HG03342 (cell line): ENCODE results near the gene RMND1.
"Not testable (repeated sequence)": the region's sequence is repeated elsewhere in the genome, so short reads cannot be mapped to it uniquely, and the experiment has no call there.

Experiments
- ATAC-seq: cut with Tn5 transposase; IDR thresholded peaks from one replicate; pipeline ENCODE4 v1.9.1; 2021; ENCODE audit warnings: mild to moderate bottlenecking, moderate library complexity; ENCODE audit not compliant: unreplicated experiment

Gene RMND1

DNA sequence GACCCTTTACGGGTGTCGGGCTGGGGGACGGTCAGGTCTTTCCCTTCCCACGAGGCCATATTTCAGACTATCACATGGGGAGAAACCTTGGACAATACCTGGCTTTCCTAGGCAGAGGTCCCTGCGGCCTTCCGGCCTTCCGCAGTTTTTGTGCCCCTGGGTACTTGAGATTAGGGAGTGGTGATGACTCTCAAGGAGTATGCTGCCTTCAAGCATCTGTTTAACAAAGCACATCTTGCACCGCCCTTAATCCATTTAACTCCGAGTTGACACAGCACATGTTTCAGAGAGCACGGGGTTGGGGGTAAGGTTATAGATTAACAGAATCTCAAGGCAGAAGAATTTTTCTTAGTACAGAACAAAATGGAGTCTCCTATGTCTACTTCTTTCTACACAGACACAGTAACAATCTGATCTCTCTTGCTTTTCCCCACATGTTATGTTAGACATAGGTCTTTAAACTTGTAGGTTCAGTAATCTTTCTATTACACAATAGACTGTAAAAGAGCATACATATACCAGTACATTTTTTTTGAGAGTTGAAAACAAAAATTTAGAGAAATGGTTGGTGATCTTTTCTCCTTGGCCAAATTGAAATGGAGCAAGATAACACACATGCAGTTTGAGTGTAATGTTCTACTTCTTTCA, 3.9 kb upstream of the RMND1 start:
- not testable (repeated sequence) for ATAC-seq

DNA sequence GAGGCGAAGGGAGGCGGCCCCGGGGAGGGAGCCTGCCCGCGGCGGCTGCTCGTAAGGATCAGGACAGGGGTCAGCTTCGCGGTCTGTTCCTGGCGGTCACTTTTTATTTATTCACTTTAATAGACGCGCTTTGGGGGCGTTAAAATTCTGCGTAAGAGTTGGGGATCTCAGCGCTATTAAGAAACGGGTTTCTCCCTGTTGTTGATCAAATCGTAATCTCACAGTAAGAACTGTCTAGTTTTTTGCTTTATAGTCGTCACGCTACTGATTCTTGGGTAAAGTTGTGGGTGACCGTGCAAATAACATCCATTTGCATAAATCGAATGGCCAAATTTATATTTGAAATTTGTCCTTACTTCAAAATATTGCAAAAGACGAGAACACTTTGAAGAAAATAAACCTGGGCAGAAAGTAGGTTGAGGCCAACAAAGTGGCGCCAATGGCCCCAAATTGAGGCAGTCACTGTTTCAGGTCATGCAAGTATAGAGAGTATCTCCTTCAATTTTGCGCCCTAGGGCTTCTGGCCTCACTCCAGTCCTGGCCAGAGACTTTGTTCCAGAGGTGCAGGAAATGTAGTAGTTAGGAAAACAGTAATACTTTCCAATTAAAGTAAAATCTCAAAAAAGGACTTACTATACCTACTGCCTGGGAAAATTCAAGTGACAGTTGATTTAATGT, 963 bp upstream of the RMND1 start:
- no peak for ATAC-seq

DNA sequence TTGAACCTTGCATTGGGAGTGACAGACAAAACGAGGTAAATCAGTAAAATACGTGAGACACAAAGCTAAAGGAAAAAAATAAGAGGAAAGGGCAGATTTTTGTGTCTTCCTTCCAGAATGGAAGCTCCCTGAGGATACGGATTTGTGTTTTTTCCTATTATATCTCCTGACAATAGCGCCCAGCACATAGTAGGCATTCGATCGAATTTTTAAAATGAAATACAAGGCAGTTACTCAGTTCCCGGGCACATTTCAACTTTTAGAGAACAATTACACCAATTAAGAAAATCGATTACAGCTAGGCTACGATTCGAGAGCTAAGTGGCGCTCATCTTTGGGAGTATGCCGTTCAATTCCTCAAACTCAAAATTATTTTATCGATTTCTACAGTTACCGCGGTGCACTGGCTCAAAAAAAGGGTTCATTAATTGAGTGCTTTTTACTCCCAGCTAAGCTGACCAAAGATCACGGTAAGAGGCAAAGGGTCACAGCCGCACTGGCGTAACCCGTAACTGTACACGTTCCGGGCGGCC, 443 bp downstream of the RMND1 start:
- ATAC-seq, result no peak

DNA sequence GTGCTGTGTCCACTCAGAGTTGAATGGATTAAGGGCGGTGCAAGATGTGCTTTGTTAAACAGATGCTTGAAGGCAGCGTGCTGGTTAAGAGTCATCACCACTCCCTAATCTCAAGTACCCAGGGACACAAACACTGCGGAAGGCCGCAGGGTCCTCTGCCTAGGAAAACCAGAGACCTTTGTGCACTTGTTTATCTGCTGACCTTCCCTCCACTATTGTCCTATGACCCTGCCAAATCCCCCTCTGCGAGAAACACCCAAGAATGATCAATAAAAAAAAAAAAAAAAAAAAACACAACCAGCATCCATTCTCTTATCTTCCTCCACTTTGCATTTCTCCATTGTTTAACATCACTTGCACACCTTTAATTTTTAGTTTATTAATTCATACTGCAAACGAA, 998 bp downstream of the RMND1 start:
- not testable (repeated sequence) for ATAC-seq

DNA sequence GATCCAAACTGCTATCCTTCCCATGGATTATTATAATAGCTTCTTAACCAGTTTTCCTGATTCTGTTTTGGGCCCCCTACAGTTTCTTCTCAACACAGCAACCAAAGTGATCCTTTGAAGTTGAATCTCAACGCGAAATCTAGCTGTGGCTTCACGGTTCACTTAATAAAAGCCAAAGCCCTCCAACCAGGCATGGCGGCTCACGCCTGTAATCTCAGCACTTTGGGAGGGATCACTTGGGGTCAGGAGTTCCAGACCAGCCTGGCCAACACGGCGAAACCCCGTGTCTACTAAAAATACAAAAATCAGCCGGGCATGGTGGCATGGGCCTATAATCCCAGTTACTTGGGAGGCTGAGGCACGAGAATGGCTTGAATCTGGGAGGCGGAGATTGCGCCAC, 3.3 kb downstream of the RMND1 start:
- no peak for ATAC-seq

DNA sequence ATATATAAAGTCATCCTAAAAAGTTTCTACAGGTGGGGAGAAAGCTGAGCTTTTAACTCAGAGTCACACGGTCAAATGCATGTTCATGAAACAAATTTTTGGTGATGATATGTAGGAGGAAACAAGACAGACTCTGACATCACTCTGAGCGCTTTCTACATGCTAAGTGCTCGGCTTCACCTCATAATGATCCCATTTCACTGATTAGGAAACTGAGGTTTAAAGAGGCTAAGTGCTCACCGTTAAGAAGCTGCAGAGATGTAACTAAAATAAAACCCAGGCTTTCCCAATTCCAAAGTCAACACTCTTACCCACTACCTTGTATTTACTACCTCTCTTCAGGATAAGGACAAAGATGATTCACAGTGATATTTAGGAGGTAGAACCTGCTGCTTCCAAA, 4.7 kb downstream of the RMND1 start:
- no peak for ATAC-seq

DNA sequence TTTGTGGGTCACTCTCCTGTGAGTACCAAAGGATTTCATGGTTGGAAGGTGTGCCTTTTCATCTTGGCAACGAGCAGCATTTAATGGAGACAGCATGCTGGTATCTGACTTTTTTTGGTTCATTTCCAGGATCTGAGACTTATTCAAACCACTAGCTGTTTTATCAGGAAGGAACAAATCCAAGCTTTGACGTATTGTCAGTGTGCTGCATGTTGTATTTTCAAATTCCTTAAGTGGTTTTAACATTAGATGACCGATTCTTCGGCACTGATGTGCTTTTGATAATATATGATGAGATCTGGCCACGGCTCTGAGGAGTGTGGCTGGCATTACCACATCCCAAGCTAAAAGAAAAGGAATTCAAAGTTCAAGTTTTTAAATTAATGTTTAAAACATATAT, 6.4 kb downstream of the RMND1 start:
- no peak for ATAC-seq

DNA sequence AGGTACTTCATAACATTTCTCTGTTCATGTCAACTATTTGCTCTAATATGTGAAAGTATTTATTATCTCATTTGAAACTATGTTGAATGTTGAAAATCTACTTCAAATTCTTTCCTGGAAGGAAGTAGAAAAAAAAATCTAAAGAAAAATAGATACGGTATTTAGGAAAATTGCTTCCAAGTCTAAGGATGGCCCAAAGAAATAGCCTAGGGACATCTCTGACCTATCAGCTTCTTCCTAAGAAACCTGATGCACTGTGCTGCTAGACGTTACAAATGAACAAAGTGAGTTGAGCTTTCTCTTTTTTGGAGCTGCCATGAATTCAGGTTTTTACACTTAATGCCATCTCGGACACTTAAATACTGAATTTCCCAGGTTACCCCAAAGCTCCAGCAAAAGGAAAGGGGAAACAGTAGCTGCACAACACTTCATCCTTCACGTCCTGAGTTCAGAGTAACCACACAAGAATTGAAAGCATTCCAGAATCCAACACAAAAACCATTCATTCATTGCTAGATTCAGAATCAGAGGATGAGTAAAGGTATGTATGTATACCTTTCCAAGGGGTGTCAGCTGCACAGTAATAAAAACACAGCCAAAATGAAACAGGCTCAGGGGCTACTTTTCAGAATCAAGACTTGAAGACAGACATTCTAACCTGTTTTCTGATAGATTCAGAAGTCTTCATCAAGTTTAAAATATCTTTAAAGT, 7.9 kb downstream of the RMND1 start:
- ATAC-seq, result no peak

DNA sequence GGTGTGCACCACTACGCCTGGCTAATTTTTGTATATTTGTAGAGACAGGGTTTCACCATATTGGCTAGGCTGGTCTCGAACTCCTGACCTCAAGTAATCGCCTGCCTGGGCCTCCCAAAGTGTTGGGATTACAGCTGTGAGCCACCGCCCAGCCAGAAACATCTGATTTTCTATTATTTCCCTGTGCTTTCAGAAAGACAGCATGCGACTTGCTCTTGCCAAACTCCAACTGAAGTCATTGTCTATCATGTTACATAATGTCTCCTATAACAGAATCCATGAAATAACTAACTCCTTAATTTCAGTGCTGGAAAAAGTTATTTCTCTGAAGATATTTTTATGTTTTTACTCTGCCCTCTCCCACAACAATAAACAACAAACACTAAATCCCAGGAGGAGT, 8.5 kb downstream of the RMND1 start:
- no peak for ATAC-seq

DNA sequence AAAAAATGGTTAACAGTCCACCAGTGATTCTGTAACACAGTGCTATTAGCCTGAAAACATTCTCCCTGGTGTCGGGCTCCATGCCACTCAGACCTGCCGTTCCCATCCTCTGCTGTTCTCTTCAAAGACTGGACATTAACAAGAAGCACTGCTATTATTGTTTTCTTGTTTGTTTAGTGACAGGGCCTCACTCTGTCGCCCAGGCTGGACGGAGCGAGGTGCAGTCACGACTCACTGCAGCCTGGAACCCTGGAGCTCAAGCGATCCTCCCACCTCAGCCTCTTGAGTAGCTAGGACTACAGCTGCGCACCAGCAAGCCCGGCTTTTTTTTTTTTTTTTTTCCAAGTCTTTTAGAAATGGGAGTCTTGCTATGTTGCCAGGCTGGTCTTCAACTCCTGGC, 9.6 kb downstream of the RMND1 start:
- ATAC-seq, result no peak

DNA sequence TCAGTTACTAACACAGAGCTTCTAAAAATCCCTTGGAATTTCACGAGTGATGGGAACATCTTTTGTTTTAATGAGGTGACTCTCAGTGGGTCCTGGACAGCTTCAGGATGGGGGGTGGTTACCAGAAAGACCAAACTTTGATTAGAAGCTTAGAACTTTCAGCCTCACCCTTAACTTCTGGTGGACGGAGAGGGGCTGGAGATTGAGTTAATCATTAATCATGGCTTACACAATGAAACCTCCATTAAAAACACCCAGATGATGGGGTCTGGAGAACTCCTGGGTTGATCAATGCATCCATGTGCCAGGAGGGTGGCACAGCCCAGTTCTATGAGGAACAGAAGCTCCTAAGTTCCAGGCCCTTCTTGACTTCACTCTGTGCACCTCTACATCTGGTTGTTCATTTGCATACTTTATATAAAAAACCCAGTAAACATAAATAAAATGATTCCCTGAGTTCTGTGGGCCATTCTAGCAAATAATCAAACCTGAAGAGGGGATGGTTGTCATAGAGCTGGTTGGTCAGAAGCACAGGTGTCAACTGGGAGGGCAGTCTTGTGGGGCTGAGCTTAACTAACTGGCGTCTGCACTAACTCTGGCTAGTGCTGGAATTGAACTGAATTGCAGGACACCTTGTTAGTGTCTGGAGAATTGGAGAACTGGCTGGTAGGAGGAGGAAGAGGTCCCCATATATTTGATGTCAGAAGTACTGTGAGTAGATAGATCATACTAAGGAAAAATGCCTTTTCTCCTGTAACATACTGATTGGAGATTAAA, 10.3 kb downstream of the RMND1 start:
- ATAC-seq, result no peak

DNA sequence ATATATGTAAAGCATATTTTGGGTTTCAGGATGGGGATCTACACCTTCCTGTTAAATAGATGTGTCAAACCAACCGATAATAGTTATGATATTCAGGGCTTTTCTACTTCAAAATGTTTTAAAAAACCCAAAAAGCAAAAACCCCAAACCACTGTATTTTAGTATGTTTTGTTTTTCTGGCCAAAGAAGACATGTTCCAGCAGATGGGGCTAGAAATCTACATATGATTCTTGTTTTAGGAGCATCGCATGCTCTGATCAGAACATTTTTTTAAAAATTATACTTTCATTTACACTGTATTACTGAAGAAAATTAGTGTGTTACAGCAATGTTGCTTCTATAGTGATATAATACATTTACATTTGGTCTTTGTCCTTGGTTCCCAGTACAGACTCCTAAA, 11.0 kb downstream of the RMND1 start:
- peak; percentile 56 for ATAC-seq

DNA sequence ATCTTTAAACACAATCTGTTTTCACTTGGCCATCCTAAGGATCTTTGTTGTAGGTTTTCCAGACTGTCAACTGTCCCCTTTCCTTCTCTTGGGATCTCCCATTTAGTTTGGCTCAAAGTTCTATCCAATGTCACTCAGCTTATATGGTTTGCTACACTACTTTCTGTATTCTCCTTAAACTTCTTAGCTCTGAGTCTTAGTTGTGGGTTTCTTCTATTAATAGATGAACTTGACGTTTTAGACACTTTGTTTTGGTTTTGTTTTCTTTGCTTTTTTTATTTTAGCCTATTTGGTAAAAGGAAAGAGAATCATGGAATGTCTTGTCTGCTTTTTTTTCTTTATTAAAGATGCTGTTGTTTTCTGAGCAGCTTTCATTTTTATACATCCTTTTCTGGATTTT, 11.4 kb downstream of the RMND1 start:
- ATAC-seq, result peak; percentile 76

DNA sequence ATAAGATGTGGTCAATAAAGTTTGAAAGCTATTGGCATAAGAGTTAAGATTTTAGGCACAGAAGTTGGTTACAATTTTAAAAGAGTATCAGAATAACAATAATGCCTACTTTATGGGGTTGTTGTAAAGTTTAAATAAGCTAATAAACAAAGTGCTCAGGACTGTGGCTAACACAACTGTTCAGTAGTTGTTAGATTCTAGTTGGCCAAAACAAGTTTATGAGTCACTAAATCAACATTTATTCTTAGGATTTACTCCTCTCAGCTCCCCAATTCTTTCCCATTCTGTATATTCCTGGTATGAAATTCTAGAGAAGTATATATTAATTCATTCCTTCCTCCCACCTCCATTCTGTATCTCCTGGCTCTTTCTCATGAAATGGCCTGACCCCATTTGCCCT, 14.5 kb downstream of the RMND1 start:
- no peak for ATAC-seq

DNA sequence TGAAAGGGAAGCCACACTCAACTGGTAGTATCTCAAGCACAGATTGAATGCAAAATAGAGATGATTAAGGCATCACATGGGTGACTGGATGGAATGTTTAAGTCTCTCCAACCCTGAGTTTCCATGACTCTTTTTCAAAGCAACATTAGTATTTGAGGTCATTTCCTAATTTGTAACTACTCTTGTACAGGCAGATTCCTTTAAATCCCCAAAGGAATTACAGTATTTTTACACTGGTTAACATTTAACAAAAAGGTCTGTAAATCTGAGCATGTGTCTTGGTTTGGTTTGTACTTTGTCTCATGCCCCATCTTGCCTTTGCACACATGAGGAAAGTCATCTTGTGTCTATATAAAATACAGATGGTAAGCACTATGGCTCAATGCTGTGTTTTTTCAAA, 15.1 kb downstream of the RMND1 start:
- no peak for ATAC-seq

DNA sequence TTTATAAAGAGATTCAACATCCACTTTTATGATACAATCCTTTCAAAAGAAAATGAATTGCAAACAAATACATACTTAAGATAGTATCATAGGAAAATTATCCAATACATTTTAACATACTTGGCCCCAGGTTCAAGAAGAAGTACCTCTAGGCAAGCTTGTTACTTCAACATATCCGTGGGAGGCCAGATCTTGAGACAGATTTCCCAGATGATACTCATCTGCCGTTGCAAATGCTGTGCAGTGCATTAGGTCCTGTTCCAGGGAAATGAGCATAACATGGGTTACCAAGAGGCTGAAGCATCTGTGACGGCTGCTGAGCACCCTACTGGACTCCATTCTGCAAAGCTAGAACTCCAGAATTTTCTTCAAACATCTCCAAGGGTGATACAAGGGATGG, 15.6 kb downstream of the RMND1 start:
- no peak for ATAC-seq

DNA sequence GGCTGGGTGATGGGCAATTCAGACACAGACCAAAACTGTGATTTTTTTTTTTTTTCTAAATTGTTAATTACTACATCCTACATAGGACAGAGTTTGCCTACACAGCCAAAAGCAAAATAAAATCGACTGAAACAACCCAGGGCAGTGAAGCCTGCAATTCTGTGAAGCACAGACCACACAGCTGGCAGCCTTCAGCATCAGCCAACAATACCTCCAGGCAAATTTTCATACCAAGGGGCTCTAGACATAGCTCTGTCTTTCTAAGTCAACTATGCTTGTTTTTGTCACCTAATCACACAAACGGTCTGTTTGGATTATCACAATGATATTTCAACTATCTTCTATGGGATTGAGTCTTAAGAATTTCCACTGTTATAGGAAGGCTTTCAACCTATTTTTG, 17.6 kb downstream of the RMND1 start:
- ATAC-seq, result peak; percentile 47

DNA sequence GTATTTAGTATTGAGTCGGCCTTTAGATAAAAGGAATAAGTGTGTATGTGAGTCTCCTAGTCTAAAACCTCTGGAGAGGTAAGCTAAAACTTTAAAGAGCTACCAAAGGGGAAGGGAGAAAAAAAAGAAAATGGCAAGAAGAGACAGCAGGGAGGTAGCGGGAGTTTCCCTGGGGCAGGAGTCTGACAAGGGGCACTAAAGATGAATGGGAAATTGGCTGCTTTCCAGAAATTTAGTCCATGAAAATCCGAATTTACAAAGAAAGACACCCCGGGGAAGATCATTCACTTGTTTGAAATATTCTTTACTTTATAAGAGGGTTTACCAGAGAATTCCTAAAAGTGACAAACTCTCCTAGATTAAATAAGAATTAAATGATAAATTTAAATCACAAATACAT, 19.3 kb downstream of the RMND1 start:
- no peak for ATAC-seq

DNA sequence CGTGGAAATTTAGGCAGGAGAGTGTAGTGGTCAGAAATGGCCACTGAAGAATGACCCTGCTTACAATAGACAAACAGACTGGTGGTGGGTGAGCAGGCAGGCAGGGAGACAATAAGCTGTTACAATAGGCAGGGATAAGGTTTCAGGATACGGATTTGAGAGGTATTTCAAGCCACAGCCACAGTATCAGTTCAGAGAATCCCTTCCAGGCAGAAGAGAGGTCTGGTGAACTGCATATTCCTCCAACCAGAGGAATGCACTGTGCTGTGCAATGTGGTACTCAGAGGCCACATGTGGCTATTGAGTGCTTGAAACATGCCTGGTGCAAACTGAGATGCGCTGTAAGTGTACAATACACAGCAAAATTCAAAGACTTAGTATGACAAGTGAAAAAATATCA, 20.6 kb downstream of the RMND1 start:
- no peak for ATAC-seq

DNA sequence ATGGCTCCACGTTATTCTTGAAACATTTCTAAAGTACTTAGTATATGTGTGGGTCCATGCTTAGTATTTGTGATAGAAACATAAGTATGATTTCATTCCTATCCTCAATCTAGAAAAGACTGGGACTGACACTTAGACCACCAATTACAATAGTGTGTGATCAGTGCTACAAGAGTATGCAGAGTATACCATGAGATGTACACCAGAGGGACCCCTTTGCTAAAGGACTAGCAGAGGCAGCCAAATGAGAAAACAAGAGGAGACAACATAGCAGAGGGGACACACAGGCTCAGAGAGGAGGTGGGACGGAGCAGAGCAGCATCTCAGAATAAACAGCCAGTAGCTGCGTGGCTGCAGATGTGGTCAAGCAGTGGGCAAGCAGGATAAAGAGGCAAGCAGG, 21.0 kb downstream of the RMND1 start:
- ATAC-seq, result no peak

DNA sequence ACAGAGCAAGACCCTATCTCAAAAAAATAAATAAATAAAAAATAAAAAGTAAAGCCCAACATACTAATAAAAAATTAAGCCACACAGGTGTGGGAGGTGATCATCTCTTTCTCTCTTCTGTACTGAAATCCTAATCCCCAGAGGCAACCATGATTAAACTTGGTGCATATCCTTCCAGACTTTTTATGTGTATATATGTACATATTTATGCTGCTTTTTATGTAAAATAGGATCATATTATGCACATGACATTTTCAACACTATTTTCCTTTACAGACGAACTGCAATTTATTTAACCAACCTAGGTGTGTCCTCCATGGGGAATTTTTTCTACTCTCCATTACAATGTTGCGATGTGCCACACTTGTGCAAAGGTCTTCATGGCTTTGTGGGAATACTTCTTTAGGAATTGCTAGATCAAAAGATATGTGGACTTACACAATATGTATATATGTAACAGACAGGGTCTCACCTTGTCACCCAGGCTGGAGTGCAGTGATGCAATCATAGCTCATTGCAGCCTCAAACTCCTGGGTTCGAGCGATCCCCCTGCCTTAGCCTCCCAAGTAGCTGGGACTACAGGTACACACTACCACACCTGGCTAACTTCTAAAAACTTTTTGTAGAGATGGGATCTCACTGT, 23.7 kb downstream of the RMND1 start:
- no peak for ATAC-seq
